Tibial nerve (tissue), 4 donors: ENCODE results near the gene UPF1. TPM values are rescaled to one million over a fixed set of nuclear protein-coding genes. Genes with fewer than 3 reads are reported as not detected.

ENCODE experiments used
- DNase-seq, 2 donors: peaks; one replicate each; pipeline ENCODE4 v3.0.0-alpha.2; 2019; ENCODE audit warnings: low spot score in 2 of 2
- H3K27ac ChIP-seq, 4 donors: fragments of 200-600 bp; sonication (generic) in 3 of 4; one replicate each; pipeline ENCODE4 v1.5.1; 2017 to 2019; ENCODE audit warnings: mild to moderate bottlenecking in 1 of 4
- H3K27me3 ChIP-seq, 2 donors: fragments of 200-600 bp; sonication (generic) in 1 of 2; one replicate each; pipeline versions ENCODE4 v1.5.1 to v1.6.0; 2017 to 2019
- H3K36me3 ChIP-seq, 3 donors: fragments of 200-600 bp; sonication (generic); one replicate each; pipeline ENCODE4 v1.5.1; 2018 to 2019
- H3K4me1 ChIP-seq, 4 donors: fragments of 200-600 bp; sonication (generic) in 3 of 4; one replicate each; pipeline ENCODE4 v1.5.1; 2017 to 2019
- H3K4me3 ChIP-seq, 4 donors: fragments of 200-600 bp; sonication (generic) in 3 of 4; one replicate each; pipeline ENCODE4 v1.5.1; 2017 to 2019; ENCODE audit warnings: mild to moderate bottlenecking in 1 of 4, moderate library complexity in 1 of 4
- H3K9me3 ChIP-seq, 4 donors: fragments of 200-600 bp; sonication (generic) in 3 of 4; one replicate each; pipeline ENCODE4 v1.5.1; 2017 to 2019
- EP300 ChIP-seq, 2 donors: sonication (generic); formaldehyde crosslinking; IDR thresholded peaks; one replicate each; pipeline ENCODE4 v1.6.1; 2017; ENCODE audit warnings: antibody characterized with exemption in 2 of 2, mild to moderate bottlenecking in 1 of 2
- POLR2A ChIP-seq, 2 donors: fragments of 450-650 bp; IDR thresholded peaks; one replicate each; pipeline ENCODE4 v1.6.1; 2017; ENCODE audit warnings: antibody characterized with exemption in 2 of 2, mild to moderate bottlenecking in 2 of 2, moderate library complexity in 2 of 2
- WGBS, 2 donors: methylation state at CpG; one replicate each; pipeline ENCODE4 v1.1.5; 2018; 5-methylcytosine and 5-hydroxymethylcytosine counted together
- total RNA-seq, 4 donors: library from RNA; depleted of rRNA; stranded (reverse); fragments of >200 nt; gene quantifications; one replicate each; pipeline ENCODE4 v1.1.0, GENCODE V29; 2016
- TF ChIP-seq, protein P1 (sequence below), 5 experiments: fragments of 200-600 bp in 3 of 5; fragments of 450-650 bp in 2 of 5; sonication (generic) in 3 of 5; IDR thresholded peaks; one replicate each; pipeline ENCODE4 v1.5.1; 2016 to 2019; ENCODE audit warnings: antibody characterized with exemption in 5 of 5, mild to moderate bottlenecking in 3 of 5, moderate library complexity in 2 of 5

The UPF1 gene
- total RNA-seq, 4 donors from 2014 or later, result 75.6 to 117 (median 87.9) TPM

DNA sequence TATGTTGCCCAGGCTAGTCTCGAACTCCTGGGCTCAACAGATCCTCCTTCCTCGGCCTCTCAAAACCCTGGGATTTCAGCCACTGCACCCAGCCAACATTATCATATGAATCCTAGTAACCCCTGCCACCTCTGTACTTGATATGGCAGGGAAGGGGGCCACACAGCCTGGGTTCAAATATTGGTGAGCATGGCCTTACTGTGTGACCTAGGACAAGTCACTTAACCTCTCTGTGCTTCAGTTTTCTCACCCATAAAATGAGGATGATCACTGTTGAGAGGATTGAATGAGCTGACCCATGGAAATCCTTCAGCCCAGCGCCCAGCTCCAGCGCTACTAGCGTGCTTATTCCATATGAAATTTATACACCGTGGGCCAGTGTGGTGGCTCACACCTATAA is 37.1 kb upstream of the UPF1 start:
- TF ChIP-seq POLR2A (IDR thresholded peaks at IDR 0.05), result no peak
- TF ChIP-seq, protein P1, sequence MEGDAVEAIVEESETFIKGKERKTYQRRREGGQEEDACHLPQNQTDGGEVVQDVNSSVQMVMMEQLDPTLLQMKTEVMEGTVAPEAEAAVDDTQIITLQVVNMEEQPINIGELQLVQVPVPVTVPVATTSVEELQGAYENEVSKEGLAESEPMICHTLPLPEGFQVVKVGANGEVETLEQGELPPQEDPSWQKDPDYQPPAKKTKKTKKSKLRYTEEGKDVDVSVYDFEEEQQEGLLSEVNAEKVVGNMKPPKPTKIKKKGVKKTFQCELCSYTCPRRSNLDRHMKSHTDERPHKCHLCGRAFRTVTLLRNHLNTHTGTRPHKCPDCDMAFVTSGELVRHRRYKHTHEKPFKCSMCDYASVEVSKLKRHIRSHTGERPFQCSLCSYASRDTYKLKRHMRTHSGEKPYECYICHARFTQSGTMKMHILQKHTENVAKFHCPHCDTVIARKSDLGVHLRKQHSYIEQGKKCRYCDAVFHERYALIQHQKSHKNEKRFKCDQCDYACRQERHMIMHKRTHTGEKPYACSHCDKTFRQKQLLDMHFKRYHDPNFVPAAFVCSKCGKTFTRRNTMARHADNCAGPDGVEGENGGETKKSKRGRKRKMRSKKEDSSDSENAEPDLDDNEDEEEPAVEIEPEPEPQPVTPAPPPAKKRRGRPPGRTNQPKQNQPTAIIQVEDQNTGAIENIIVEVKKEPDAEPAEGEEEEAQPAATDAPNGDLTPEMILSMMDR (IDR thresholded peaks at IDR 0.05), result no peak
- no peak for TF ChIP-seq EP300 (IDR thresholded peaks at IDR 0.05)
- Histone ChIP-seq H3K36me3 (no peaks in the 10 kb centered on the region), H3K9me3 (no peaks in the 10 kb centered on the region), H3K4me1 (peaks cover 0 to 23% (median 17%) of the 10 kb centered on the region in 4 donors), H3K27me3 (peaks cover 0 to 80% of the 10 kb centered on the region in 2 donors), H3K27ac (no peak overlapping the region), H3K4me3 (no peak overlapping the region)
- 95 to 96% methylated on average over 6 of the region's 6 CpGs for WGBS, 2 donors
- DNase-seq, result no peak

DNA sequence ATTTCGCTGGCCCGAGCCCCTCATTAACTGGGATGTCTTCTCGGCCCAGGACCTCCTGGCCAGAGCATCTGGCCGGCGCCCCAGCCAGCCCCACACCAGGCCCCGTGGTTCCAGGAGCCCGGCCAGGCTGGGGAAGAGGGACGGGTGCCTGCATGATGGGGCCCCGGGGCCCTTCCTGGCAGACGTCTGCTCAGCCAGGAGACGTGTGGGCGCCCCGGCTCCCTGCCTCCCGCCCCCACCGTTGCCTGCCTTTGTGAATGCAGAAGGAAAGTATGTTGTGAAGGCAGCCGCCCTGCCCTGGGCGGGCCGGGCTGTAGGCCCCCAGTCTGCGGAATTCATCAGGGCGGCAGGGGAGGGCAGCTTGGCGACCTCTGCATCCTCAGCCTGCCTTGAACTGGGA is 36.2 kb upstream of the UPF1 start:
- Histone ChIP-seq H3K4me3 (no peak overlapping the region), H3K4me1 (peaks cover 0 to 15% (median 9%) of the 10 kb centered on the region in 4 donors), H3K27me3 (peaks cover 0 to 76% of the 10 kb centered on the region in 2 donors), H3K9me3 (no peaks in the 10 kb centered on the region), H3K27ac (no peak overlapping the region), H3K36me3 (no peaks in the 10 kb centered on the region)
- WGBS, 2 donors, result 7 to 13% methylated on average over 9 to 16 of the region's 21 CpGs
- TF ChIP-seq EP300 (IDR thresholded peaks at IDR 0.05) (no peak), POLR2A (IDR thresholded peaks at IDR 0.05) (no peak)
- TF ChIP-seq, protein P1 (IDR thresholded peaks at IDR 0.05), result no peak
- DNase-seq, result no peak

DNA sequence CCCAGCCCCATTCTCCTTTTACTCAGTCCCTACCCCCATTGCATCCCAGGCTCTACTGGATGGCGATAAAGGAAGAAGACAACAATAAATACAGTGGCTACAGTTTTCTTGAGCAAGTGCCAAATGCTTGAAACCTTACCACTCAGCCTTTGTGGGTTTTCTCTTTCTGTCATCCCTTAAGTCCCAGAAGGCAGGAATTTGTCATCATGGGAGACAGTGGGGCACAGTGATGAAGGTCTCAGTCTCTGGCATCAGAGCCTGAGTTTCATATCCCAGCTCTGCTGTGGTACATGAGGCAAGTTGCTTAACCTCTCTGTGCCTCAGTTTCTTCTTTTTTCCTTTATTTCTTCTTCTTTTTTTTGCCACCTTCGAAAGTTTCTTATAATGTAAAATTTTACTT is 35.5 kb upstream of the UPF1 start:
- Histone ChIP-seq H3K27me3 (peaks cover 0 to 76% of the 10 kb centered on the region in 2 donors), H3K36me3 (no peaks in the 10 kb centered on the region)
- TF ChIP-seq POLR2A (IDR thresholded peaks at IDR 0.05), result no peak
- no peak for TF ChIP-seq EP300 (IDR thresholded peaks at IDR 0.05)
- TF ChIP-seq, protein P1 (IDR thresholded peaks at IDR 0.05), result no peak

DNA sequence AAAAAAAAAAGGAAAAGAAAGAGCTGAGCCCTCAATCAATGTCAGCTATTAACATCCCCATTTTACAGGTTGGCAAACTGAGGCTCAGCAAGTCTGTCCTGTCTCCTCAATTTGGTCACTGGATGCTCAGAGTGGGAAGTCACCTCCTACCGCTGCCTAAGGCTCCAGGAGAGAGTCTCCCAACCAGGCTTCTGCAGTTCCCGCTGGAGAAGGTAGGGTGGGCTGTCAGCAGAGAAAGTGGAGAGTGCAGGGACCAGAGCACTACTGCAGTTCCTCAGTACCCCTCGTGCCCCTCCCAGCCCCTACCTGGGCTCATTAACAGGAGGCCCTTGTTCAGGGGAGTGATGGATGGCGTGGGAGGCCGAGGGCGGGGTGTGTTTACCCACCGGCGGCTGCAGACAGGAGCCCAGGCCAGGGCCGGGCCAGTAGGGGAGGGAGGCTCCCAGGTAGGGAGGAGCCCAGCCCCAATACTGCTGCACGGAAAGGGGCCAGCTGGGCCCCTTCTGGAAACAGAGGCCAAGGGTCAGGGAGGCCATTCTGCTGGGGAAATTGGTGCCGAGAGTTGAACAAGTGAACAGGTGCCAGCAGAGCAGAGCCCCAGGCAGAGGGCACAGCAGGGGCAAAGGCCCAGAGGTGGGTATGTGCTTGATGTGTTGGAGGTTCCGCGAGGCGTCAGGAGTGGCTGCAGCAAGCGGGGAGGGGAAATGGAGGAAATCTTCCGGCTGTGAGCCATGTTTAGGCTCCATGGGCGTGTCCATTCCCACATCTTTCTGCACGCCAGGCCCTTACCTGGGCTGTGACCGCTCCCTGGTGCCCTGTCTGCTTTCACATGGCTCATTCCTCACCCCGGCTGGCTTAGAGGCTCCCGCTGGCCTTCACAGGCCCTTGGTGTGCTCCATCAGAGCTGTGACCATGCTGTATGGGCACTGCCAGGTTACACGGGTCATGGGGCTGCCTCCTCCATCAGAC is 33.1 kb upstream of the UPF1 start:
- Histone ChIP-seq H3K27ac (no peak overlapping the region), H3K36me3 (no peaks in the 10 kb centered on the region), H3K27me3 (peaks cover 0 to 61% of the 10 kb centered on the region in 2 donors), H3K4me3 (no peak overlapping the region), H3K9me3 (no peaks in the 10 kb centered on the region), H3K4me1 (peaks cover 0 to 6% (median 4%) of the 10 kb centered on the region in 4 donors)
- 54 to 56% methylated on average over 21 to 22 of the region's 22 CpGs for whole genome bisulfite sequencing, 2 donors
- TF ChIP-seq EP300 (IDR thresholded peaks at IDR 0.05), result no peak
- DNase-seq, result no peak

More for the DNA sequence above, 35.5 kb upstream of the UPF1 start:
- Histone ChIP-seq H3K9me3 (no peaks in the 10 kb centered on the region), H3K4me1 (peaks cover 0 to 8% (median 4%) of the 10 kb centered on the region in 4 donors), H3K4me3 (no peak overlapping the region), H3K27ac (no peak overlapping the region)
- WGBS, 2 donors, result 68 to 78% methylated on average over 2 of the region's 2 CpGs
- DNase-seq, result no peak

GRCh38 chr19:18799389-18799970 is 32.3 kb upstream of the UPF1 start:
- TF ChIP-seq EP300 (IDR thresholded peaks at IDR 0.05) (no peak), POLR2A (IDR thresholded peaks at IDR 0.05) (no peak)
- TF ChIP-seq, protein P1 (IDR thresholded peaks at IDR 0.05), result no peak
- Histone ChIP-seq H3K4me1 (peaks cover 0 to 6% (median 4%) of the 10 kb centered on the region in 4 donors), H3K36me3 (no peaks in the 10 kb centered on the region), H3K9me3 (no peaks in the 10 kb centered on the region), H3K27me3 (peaks cover 0 to 61% of the 10 kb centered on the region in 2 donors), H3K4me3 (no peak overlapping the region), H3K27ac (no peak overlapping the region)
- no peak for DNase-seq
